ENCODE results near the gene ADAMTS14. TPM values are rescaled to one million over a fixed set of nuclear protein-coding genes. Genes with fewer than 3 reads are reported as not detected.
"Not testable (repeated sequence)": the region's sequence is repeated elsewhere in the genome, so short reads cannot be mapped to it uniquely, and the experiment has no call there.

Gene ADAMTS14
- total RNA-seq, 1 experiment from 2014 or later, result 7.6 TPM

GRCh38 chr10:70761031-70761601, 88.8 kb downstream of the ADAMTS14 start:
- no peak for DNase-seq
- H3K4me3 ChIP-seq, result no peak overlapping the region
- no peaks in the 10 kb centered on the region for H3K9me3 ChIP-seq (replicated peaks)
- peaks cover 12% of the 10 kb centered on the region for H3K4me1 ChIP-seq
- no peaks in the 10 kb centered on the region for H3K27me3 ChIP-seq
- H3K27ac ChIP-seq, result no peak overlapping the region
- H3K36me3 ChIP-seq, result no peaks in the 10 kb centered on the region

GRCh38 chr10:70761727-70762350, 89.5 kb downstream of the ADAMTS14 start:
- Histone ChIP-seq H3K36me3 (no peaks in the 10 kb centered on the region), H3K27me3 (no peaks in the 10 kb centered on the region), H3K4me1 (peaks cover 7% of the 10 kb centered on the region), H3K9me3 (replicated peaks) (no peaks in the 10 kb centered on the region), H3K27ac (no peak overlapping the region), H3K4me3 (no peak overlapping the region)
- DNase-seq, result no peak

GRCh38 chr10:70762441-70763175, 90.3 kb downstream of the ADAMTS14 start:
- Histone ChIP-seq H3K27ac (no peak overlapping the region), H3K4me3 (no peak overlapping the region), H3K36me3 (no peaks in the 10 kb centered on the region), H3K9me3 (replicated peaks) (no peaks in the 10 kb centered on the region), H3K4me1 (peaks cover 3% of the 10 kb centered on the region; the same call in 1 of the 2 replicates), H3K27me3 (no peaks in the 10 kb centered on the region)
- no peak for DNase-seq

- H3K4me3 ChIP-seq, result no peak overlapping the region
- H3K27me3 ChIP-seq, result no peaks in the 10 kb centered on the region
- H3K4me1 ChIP-seq, result peaks cover 3% of the 10 kb centered on the region; the same call in 1 of the 2 replicates
- H3K27ac ChIP-seq, result no peak overlapping the region
- H3K9me3 ChIP-seq (replicated peaks), result no peaks in the 10 kb centered on the region
- DNase-seq, result no peak
- H3K36me3 ChIP-seq, result no peaks in the 10 kb centered on the region
These were observed 91.3 kb downstream of the ADAMTS14 start for GRCh38 chr10:70763567-70763966.

- Histone ChIP-seq H3K27ac (no peak overlapping the region), H3K9me3 (replicated peaks) (no peaks in the 10 kb centered on the region), H3K36me3 (no peaks in the 10 kb centered on the region), H3K4me1 (no peaks in the 10 kb centered on the region), H3K4me3 (no peak overlapping the region), H3K27me3 (no peaks in the 10 kb centered on the region)
- DNase-seq, result no peak
These were observed 93.7 kb downstream of the ADAMTS14 start for GRCh38 chr10:70765794-70766594.

GRCh38 chr10:70768026-70768685, 95.8 kb downstream of the ADAMTS14 start:
- not testable (repeated sequence) for H3K9me3 ChIP-seq (replicated peaks); H3K36me3 ChIP-seq; DNase-seq; H3K27ac ChIP-seq; H3K4me3 ChIP-seq; H3K4me1 ChIP-seq; H3K27me3 ChIP-seq

- Histone ChIP-seq H3K36me3 (no peaks in the 10 kb centered on the region), H3K27me3 (no peaks in the 10 kb centered on the region), H3K4me1 (no peaks in the 10 kb centered on the region), H3K9me3 (replicated peaks) (no peaks in the 10 kb centered on the region), H3K4me3 (no peak overlapping the region), H3K27ac (no peak overlapping the region)
- DNase-seq, result no peak
These were observed 96.8 kb downstream of the ADAMTS14 start for GRCh38 chr10:70769121-70769520.

GRCh38 chr10:70770001-70770400, 97.7 kb downstream of the ADAMTS14 start:
- H3K4me1 ChIP-seq, result no peaks in the 10 kb centered on the region
- H3K9me3 ChIP-seq (replicated peaks), result no peaks in the 10 kb centered on the region
- no peaks in the 10 kb centered on the region for H3K36me3 ChIP-seq
- H3K4me3 ChIP-seq, result no peak overlapping the region
- H3K27me3 ChIP-seq, result no peaks in the 10 kb centered on the region
- no peak overlapping the region for H3K27ac ChIP-seq
- no peak for DNase-seq

- H3K27me3 ChIP-seq; H3K36me3 ChIP-seq; H3K4me3 ChIP-seq; DNase-seq; H3K9me3 ChIP-seq (replicated peaks); H3K27ac ChIP-seq; H3K4me1 ChIP-seq: not testable (repeated sequence)
These were observed 98.2 kb downstream of the ADAMTS14 start for GRCh38 chr10:70770516-70770915.

- Histone ChIP-seq H3K27me3 (no peaks in the 10 kb centered on the region), H3K4me1 (no peaks in the 10 kb centered on the region), H3K9me3 (replicated peaks) (no peaks in the 10 kb centered on the region), H3K4me3 (no peak overlapping the region), H3K27ac (no peak overlapping the region), H3K36me3 (no peaks in the 10 kb centered on the region)
- no peak for DNase-seq
These were observed 99.2 kb downstream of the ADAMTS14 start for GRCh38 chr10:70771311-70772194.

- no peaks in the 10 kb centered on the region for H3K27me3 ChIP-seq
- no peaks in the 10 kb centered on the region for H3K9me3 ChIP-seq (replicated peaks)
- H3K4me1 ChIP-seq, result no peaks in the 10 kb centered on the region
- DNase-seq, result no peak
- H3K4me3 ChIP-seq, result no peak overlapping the region
- H3K27ac ChIP-seq, result no peak overlapping the region
- H3K36me3 ChIP-seq, result no peaks in the 10 kb centered on the region
These were observed 100.3 kb downstream of the ADAMTS14 start for GRCh38 chr10:70772627-70773026.

GRCh38 chr10:70773461-70773860, 101.2 kb downstream of the ADAMTS14 start:
- Histone ChIP-seq H3K4me1 (no peaks in the 10 kb centered on the region), H3K9me3 (replicated peaks) (no peaks in the 10 kb centered on the region), H3K27ac (no peak overlapping the region), H3K4me3 (no peak overlapping the region), H3K27me3 (no peaks in the 10 kb centered on the region), H3K36me3 (no peaks in the 10 kb centered on the region)
- DNase-seq, result no peak

- Histone ChIP-seq H3K4me1 (no peaks in the 10 kb centered on the region), H3K4me3 (no peak overlapping the region), H3K36me3 (no peaks in the 10 kb centered on the region), H3K27me3 (no peaks in the 10 kb centered on the region), H3K27ac (no peak overlapping the region), H3K9me3 (replicated peaks) (no peaks in the 10 kb centered on the region)
- DNase-seq, result no peak
These were observed 101.9 kb downstream of the ADAMTS14 start for GRCh38 chr10:70773965-70774809.

Data from SJCRH30 (cell line).